OCI-LY3 (cell line): ENCODE results near the gene SLC23A1.
A peak's percentile ranks its signal among the peaks of the same experiment; 100 is the strongest.
"Not testable (repeated sequence)": the region's sequence is repeated elsewhere in the genome, so short reads cannot be mapped to it uniquely, and the experiment has no call there.

ENCODE experiments used
- H2AFZ ChIP-seq: fragments of 200-600, 300-600 bp; shearing (Covaris generic); 2 replicates; pipeline ENCODE4 v1.6.0; 2014; ENCODE audit warnings: antibody characterized with exemption, low read depth, low read length
- H3K27ac ChIP-seq: fragments of 200-600, 300-600 bp; sonication (generic); 2 replicates; pipeline ENCODE4 v1.5.1; 2014; ENCODE audit warnings: mild to moderate bottlenecking, low read length, moderate library complexity, mixed read lengths
- H3K27me3 ChIP-seq: fragments of 200-600, 300-600 bp; sonication (generic); 2 replicates; pipeline ENCODE4 v1.6.1; 2014; ENCODE audit warnings: low read depth, low read length, mixed read lengths
- H3K36me3 ChIP-seq: fragments of 200-600, 300-600 bp; sonication (generic); replicated peaks from 2 replicates; pipeline ENCODE3; 2014; ENCODE audit warnings: low read depth, low read length, mixed read lengths
- H3K4me1 ChIP-seq: fragments of 300-600, 200-600 bp; sonication (generic); 2 replicates; pipeline ENCODE4 v1.6.1; 2014; ENCODE audit warnings: low read length, mixed read lengths
- H3K4me2 ChIP-seq: fragments of 200-600, 300-600 bp; sonication (generic); 2 replicates; pipeline ENCODE4 v1.6.1; 2014; ENCODE audit warnings: low read length, mixed read lengths
- H3K4me3 ChIP-seq: fragments of 300-600, 200-600 bp; sonication (generic); 2 replicates; pipeline ENCODE4 v1.5.1; 2014; ENCODE audit warnings: antibody characterized with exemption, mild to moderate bottlenecking, low read length, moderate library complexity
- H3K79me2 ChIP-seq: fragments of 300-600, 200-600 bp; shearing (Covaris generic); 2 replicates; pipeline ENCODE4 v1.6.1; 2014; ENCODE audit warnings: mild to moderate bottlenecking, low read length, mixed read lengths
- H3K9ac ChIP-seq: fragments of 300-600, 200-600 bp; shearing (Covaris generic); 2 replicates; pipeline ENCODE4 v1.6.0; 2014; ENCODE audit warnings: mild to moderate bottlenecking, low read length, moderate library complexity
- H3K9me3 ChIP-seq: fragments of 200-600, 300-600 bp; shearing (Covaris generic); 2 replicates; pipeline ENCODE4 v1.6.1; 2014; ENCODE audit warnings: low read length, mixed read lengths; ENCODE audit not compliant: insufficient read depth
- H4K20me1 ChIP-seq: fragments of 200-600, 300-600 bp; sonication (generic); 2 replicates; pipeline ENCODE4 v1.6.1; 2016; ENCODE audit warnings: low read length, mixed read lengths; ENCODE audit not compliant: insufficient read depth
- CTCF ChIP-seq: fragments of 200-600, 300-600 bp; sonication (generic); IDR thresholded peaks from 2 replicates; pipeline ENCODE4 v1.5.1; 2014; ENCODE audit warnings: antibody characterized with exemption, low read length, low read depth
- EZH2phosphoT487 ChIP-seq: fragments of 200-600 bp; shearing (Covaris generic); IDR thresholded peaks from 2 replicates; pipeline ENCODE4 v1.6.1; 2018; ENCODE audit warnings: antibody characterized with exemption, mixed run types, low read depth

Gene SLC23A1

GRCh38 chr5:139388198-139388821 lies 5.2 kb upstream of the SLC23A1 start:
- Histone ChIP-seq H3K27me3 (no peaks in the 10 kb centered on the region), H4K20me1 (no peaks in the 10 kb centered on the region), H2AFZ (no peak overlapping the region), H3K9ac (no peak overlapping the region), H3K27ac (no peak overlapping the region), H3K79me2 (peaks cover 1% of the 10 kb centered on the region), H3K4me2 (peak overlapping the region; percentile 22; the same call in 1 of the 2 replicates), H3K36me3 (no peaks in the 10 kb centered on the region), H3K4me1 (peaks cover 53% of the 10 kb centered on the region), H3K4me3 (no peak overlapping the region), H3K9me3 (no peaks in the 10 kb centered on the region; the same call in 1 of the 2 replicates)
- TF ChIP-seq EZH2phosphoT487 = no peak
- no peak for TF ChIP-seq CTCF

GRCh38 chr5:139387611-139388197 lies 4.6 kb upstream of the SLC23A1 start:
- H3K27ac ChIP-seq = no peak overlapping the region
- no peaks in the 10 kb centered on the region; the same call in 1 of the 2 replicates for H3K9me3 ChIP-seq
- H4K20me1 ChIP-seq = no peaks in the 10 kb centered on the region
- TF ChIP-seq EZH2phosphoT487 (no peak), CTCF (no peak)
- H2AFZ ChIP-seq = no peak overlapping the region
- H3K9ac ChIP-seq = no peak overlapping the region
- no peaks in the 10 kb centered on the region for H3K36me3 ChIP-seq
- H3K27me3 ChIP-seq = no peaks in the 10 kb centered on the region
- H3K4me1 ChIP-seq = peaks cover 51% of the 10 kb centered on the region
- no peaks in the 10 kb centered on the region; the same call in 1 of the 2 replicates for H3K79me2 ChIP-seq
- H3K4me3 ChIP-seq = no peak overlapping the region
- no peak overlapping the region for H3K4me2 ChIP-seq

GRCh38 chr5:139386956-139387355 lies 3.9 kb upstream of the SLC23A1 start:
- H3K27ac ChIP-seq, H2AFZ ChIP-seq, H3K36me3 ChIP-seq, H3K4me3 ChIP-seq, H3K79me2 ChIP-seq, H3K27me3 ChIP-seq, H3K4me2 ChIP-seq, H4K20me1 ChIP-seq, H3K9ac ChIP-seq, H3K9me3 ChIP-seq: not testable (repeated sequence)
- H3K4me1 ChIP-seq = peaks cover 51% of the 10 kb centered on the region

- Histone ChIP-seq H3K4me1 (peaks cover 44% of the 10 kb centered on the region), H3K27me3 (no peaks in the 10 kb centered on the region), H3K9ac (no peak overlapping the region), H3K4me2 (no peak overlapping the region), H3K4me3 (no peak overlapping the region), H3K27ac (no peak overlapping the region), H3K36me3 (no peaks in the 10 kb centered on the region), H3K79me2 (no peaks in the 10 kb centered on the region; the same call in 1 of the 2 replicates), H3K9me3 (no peaks in the 10 kb centered on the region; the same call in 1 of the 2 replicates), H4K20me1 (no peaks in the 10 kb centered on the region), H2AFZ (no peak overlapping the region)
- no peak for TF ChIP-seq CTCF
- no peak for TF ChIP-seq EZH2phosphoT487
Measured at GRCh38 chr5:139386050-139386438, 2.9 kb upstream of the SLC23A1 start.
